ENCODE data around the gene SIM1.

SIM1 gene

DNA sequence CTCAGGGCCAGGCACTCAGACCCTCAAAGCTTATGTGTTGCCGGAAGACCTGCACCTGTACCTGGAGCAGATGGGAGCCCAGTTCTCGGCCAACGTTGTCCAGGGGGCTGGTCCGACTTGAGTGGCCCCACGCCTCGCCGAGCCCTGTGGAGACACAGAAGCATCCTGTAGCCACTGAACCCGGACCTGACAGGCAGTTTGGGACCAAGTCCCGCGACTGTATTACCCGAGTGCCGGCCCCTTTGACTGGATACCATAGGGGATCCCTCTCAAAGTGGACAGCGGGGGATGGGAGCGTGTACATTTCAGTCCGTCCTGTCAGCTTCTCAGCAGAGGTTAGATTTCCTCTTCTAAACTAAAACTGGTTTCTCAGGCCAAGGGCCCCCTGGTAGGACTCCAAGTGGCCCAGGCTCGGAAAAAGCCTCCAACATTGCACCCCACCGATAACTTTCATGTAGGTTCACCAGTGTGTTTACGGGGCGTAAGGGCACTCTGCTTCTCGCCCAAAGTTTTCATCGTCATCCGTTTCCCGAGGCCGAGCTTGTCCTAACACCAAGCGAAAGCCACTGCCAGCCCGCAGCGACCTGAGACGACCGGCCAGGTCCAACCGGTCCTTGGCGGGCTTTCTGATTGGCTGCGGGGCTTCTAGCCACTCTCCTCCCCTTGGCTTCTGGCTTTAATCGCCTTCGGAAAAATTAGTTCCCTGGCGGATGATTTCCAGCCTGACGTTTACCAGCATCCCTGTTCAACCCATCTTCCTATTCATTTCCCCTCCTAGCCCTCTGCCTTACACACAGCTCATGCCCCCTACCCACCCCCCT, 10.8 kb downstream of the SIM1 start:
- Histone ChIP-seq H3K79me2 (ENCODE audit: control insufficient read depth, insufficient read depth, low read length, poor library complexity) (no peaks in the 10 kb centered on the region), H3K4ac (ENCODE audit: low read depth, low read length) (no peak overlapping the region), H2AK5ac (ENCODE audit: low read length) (no peak overlapping the region), H2BK120ac (ENCODE audit: insufficient read depth, low read length, poor library complexity) (no peak overlapping the region), H3K4me2 (ENCODE audit: low read length) (peak overlapping the region; percentile 11), H3K27ac (ENCODE audit: low read depth, low read length) (no peak overlapping the region), H3K36me3 (ENCODE audit: control insufficient read depth in 1 of 2, insufficient read depth in 2 of 2, low read length in 2 of 2) (no peaks in the 10 kb centered on the region), H3K14ac (ENCODE audit: low read length) (no peak overlapping the region), H3K79me1 (ENCODE audit: low read length) (no peaks in the 10 kb centered on the region), H3K23ac (ENCODE audit: low read length) (no peak overlapping the region), H2BK12ac (ENCODE audit: low read length) (no peak overlapping the region), H3K18ac (ENCODE audit: low read length) (no peak overlapping the region), H3K4me3 (ENCODE audit: low read depth, low read length) (no peak overlapping the region), H3K9me3 (ENCODE audit: insufficient read depth, low read depth, low read length) (peaks cover 10% of the 10 kb centered on the region), H4K8ac (ENCODE audit: low read depth, low read length) (no peak overlapping the region), H3K4me1 (ENCODE audit: control insufficient read depth in 1 of 2, insufficient read depth in 2 of 2, low read length in 2 of 2) (peaks cover 8 to 11% of the 10 kb centered on the region in 2 experiments), H4K91ac (ENCODE audit: low read depth, low read length) (no peak overlapping the region), H2AFZ (ENCODE audit: insufficient read depth, low read length, poor library complexity) (no peak overlapping the region), H4K12ac (ENCODE audit: low read depth, low read length) (no peak overlapping the region), H3K27me3 (ENCODE audit: insufficient read depth, low read length) (peaks cover 86% of the 10 kb centered on the region), H3K9ac (ENCODE audit: low read length) (no peak overlapping the region), H2BK5ac (ENCODE audit: low read depth, low read length, poor library complexity) (no peak overlapping the region)
- peak; percentile 53 to 76 for DNase-seq
- no CpG with 5 or more reads among the region's 36 CpGs for WGBS (ENCODE audit: extremely low coverage, insufficient coverage, insufficient read length)

DNA sequence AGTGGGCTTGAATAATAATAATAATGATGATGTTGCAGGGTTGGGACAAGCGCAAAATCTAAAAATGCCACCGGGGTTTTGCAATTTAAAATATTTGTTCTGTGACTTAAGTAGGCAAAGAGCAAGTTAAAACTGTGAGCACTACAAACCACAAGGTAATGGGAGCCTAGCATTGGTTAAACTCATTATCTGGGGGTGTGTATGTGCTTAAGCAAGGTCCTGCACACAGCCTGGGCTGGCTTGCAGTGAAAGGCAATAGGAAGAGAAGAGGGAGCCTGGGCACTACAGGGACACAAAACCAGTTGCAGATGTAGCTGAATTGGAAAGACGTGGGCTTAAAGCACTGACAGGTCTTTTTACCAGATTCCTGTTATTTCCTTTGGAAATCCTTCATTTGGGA, 11.7 kb downstream of the SIM1 start:
- H2AK5ac ChIP-seq (ENCODE audit: low read length), result no peak overlapping the region
- peaks cover 86% of the 10 kb centered on the region for H3K27me3 ChIP-seq (ENCODE audit: insufficient read depth, low read length)
- peaks cover 8% of the 10 kb centered on the region for H3K9me3 ChIP-seq (ENCODE audit: insufficient read depth, low read depth, low read length)
- H3K4me3 ChIP-seq (ENCODE audit: low read depth, low read length), result no peak overlapping the region
- H3K18ac ChIP-seq (ENCODE audit: low read length), result no peak overlapping the region
- no peak overlapping the region for H4K12ac ChIP-seq (ENCODE audit: low read depth, low read length)
- no peak overlapping the region for H3K23ac ChIP-seq (ENCODE audit: low read length)
- no CpG with 5 or more reads among the region's 3 CpGs for WGBS (ENCODE audit: extremely low coverage, insufficient coverage, insufficient read length)
- H3K4me1 ChIP-seq (ENCODE audit: control insufficient read depth in 1 of 2, insufficient read depth in 2 of 2, low read length in 2 of 2), result peaks cover 4 to 12% of the 10 kb centered on the region in 2 experiments
- no peak overlapping the region for H2BK120ac ChIP-seq (ENCODE audit: insufficient read depth, low read length, poor library complexity)
- no peak overlapping the region for H3K9ac ChIP-seq (ENCODE audit: low read length)
- no peak for DNase-seq
- H4K8ac ChIP-seq (ENCODE audit: low read depth, low read length), result no peak overlapping the region
- no peaks in the 10 kb centered on the region for H3K79me2 ChIP-seq (ENCODE audit: control insufficient read depth, insufficient read depth, low read length, poor library complexity)
- no peak overlapping the region for H2BK5ac ChIP-seq (ENCODE audit: low read depth, low read length, poor library complexity)
- H3K4ac ChIP-seq (ENCODE audit: low read depth, low read length), result no peak overlapping the region
- H3K27ac ChIP-seq (ENCODE audit: low read depth, low read length), result no peak overlapping the region
- no peak overlapping the region for H3K4me2 ChIP-seq (ENCODE audit: low read length)
- H3K79me1 ChIP-seq (ENCODE audit: low read length), result no peaks in the 10 kb centered on the region
- no peak overlapping the region for H3K14ac ChIP-seq (ENCODE audit: low read length)
- no peaks in the 10 kb centered on the region for H3K36me3 ChIP-seq (ENCODE audit: control insufficient read depth in 1 of 2, insufficient read depth in 2 of 2, low read length in 2 of 2)
- H4K91ac ChIP-seq (ENCODE audit: low read depth, low read length), result no peak overlapping the region
- no peak overlapping the region for H2BK12ac ChIP-seq (ENCODE audit: low read length)
- H2AFZ ChIP-seq (ENCODE audit: insufficient read depth, low read length, poor library complexity), result no peak overlapping the region

DNA sequence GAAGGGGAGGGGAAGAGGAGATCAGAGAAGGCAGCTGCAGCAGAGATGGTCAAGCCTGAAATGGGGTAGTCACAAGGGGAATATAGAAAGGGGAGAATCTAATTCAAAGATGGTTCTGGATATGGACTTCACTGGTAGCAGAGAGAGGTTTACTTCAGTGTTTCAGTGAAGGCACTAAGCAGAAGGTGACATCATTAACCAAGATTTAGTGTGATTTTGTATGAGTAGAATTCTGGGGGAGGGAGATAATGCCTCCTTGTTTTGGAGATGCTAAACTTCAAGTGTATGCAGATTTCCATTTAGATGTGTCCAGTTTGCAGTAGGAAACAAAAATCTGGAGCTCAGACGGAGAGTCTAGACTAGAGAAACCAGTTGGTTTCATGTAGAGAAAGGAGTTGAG, 13.1 kb downstream of the SIM1 start:
- Histone ChIP-seq H2AFZ (ENCODE audit: insufficient read depth, low read length, poor library complexity) (no peak overlapping the region), H3K79me2 (ENCODE audit: control insufficient read depth, insufficient read depth, low read length, poor library complexity) (no peaks in the 10 kb centered on the region), H3K23ac (ENCODE audit: low read length) (no peak overlapping the region), H3K27ac (ENCODE audit: low read depth, low read length) (no peak overlapping the region), H3K4ac (ENCODE audit: low read depth, low read length) (no peak overlapping the region), H4K12ac (ENCODE audit: low read depth, low read length) (no peak overlapping the region), H3K4me3 (ENCODE audit: low read depth, low read length) (no peak overlapping the region), H3K18ac (ENCODE audit: low read length) (no peak overlapping the region), H3K79me1 (ENCODE audit: low read length) (no peaks in the 10 kb centered on the region), H4K91ac (ENCODE audit: low read depth, low read length) (no peak overlapping the region), H3K14ac (ENCODE audit: low read length) (no peak overlapping the region), H3K36me3 (ENCODE audit: control insufficient read depth in 1 of 2, insufficient read depth in 2 of 2, low read length in 2 of 2) (no peaks in the 10 kb centered on the region), H3K4me1 (ENCODE audit: control insufficient read depth in 1 of 2, insufficient read depth in 2 of 2, low read length in 2 of 2) (peaks cover 4 to 10% of the 10 kb centered on the region in 2 experiments), H2BK5ac (ENCODE audit: low read depth, low read length, poor library complexity) (no peak overlapping the region), H2BK120ac (ENCODE audit: insufficient read depth, low read length, poor library complexity) (no peak overlapping the region), H3K9me3 (ENCODE audit: insufficient read depth, low read depth, low read length) (peaks cover 11% of the 10 kb centered on the region), H3K4me2 (ENCODE audit: low read length) (no peak overlapping the region), H2BK12ac (ENCODE audit: low read length) (no peak overlapping the region), H4K8ac (ENCODE audit: low read depth, low read length) (no peak overlapping the region), H2AK5ac (ENCODE audit: low read length) (no peak overlapping the region), H3K9ac (ENCODE audit: low read length) (no peak overlapping the region), H3K27me3 (ENCODE audit: insufficient read depth, low read length) (peaks cover 84% of the 10 kb centered on the region)
- no CpG with 5 or more reads among the region's 1 CpG for WGBS (ENCODE audit: extremely low coverage, insufficient coverage, insufficient read length)
- DNase-seq, result no peak

DNA sequence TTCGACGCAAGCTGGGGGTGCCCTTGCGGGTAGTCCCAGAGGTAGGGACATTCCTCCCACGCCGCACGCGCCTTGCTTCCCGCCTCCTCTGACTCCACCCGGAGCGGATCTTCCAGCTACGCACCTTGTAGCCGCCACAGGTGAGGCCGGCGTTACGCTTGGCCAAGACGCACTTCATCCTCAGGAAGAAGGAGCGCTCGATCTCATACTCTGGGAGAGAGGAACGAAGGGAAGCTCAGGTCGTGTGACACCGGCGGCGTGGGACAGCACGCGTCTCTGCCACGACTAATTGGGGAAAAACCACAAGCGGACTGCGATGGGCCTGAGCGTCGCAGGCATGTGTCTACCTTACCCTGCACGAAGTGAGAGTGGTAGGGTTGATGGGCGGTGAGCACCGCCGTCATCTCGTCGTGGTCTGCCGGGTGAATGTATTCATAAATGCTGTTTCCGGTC, 15.5 kb downstream of the SIM1 start:
- Histone ChIP-seq H3K4me1 (ENCODE audit: control insufficient read depth in 1 of 2, insufficient read depth in 2 of 2, low read length in 2 of 2) (peaks cover 4 to 9% of the 10 kb centered on the region in 2 experiments), H3K23ac (ENCODE audit: low read length) (no peak overlapping the region), H3K9me3 (ENCODE audit: insufficient read depth, low read depth, low read length) (peaks cover 6% of the 10 kb centered on the region), H3K9ac (ENCODE audit: low read length) (no peak overlapping the region), H2BK12ac (ENCODE audit: low read length) (no peak overlapping the region), H4K12ac (ENCODE audit: low read depth, low read length) (no peak overlapping the region), H3K4ac (ENCODE audit: low read depth, low read length) (no peak overlapping the region), H4K91ac (ENCODE audit: low read depth, low read length) (no peak overlapping the region), H2AFZ (ENCODE audit: insufficient read depth, low read length, poor library complexity) (no peak overlapping the region), H3K27ac (ENCODE audit: low read depth, low read length) (no peak overlapping the region), H3K36me3 (ENCODE audit: control insufficient read depth in 1 of 2, insufficient read depth in 2 of 2, low read length in 2 of 2) (no peaks in the 10 kb centered on the region), H2BK5ac (ENCODE audit: low read depth, low read length, poor library complexity) (no peak overlapping the region), H4K8ac (ENCODE audit: low read depth, low read length) (no peak overlapping the region), H2BK120ac (ENCODE audit: insufficient read depth, low read length, poor library complexity) (no peak overlapping the region), H2AK5ac (ENCODE audit: low read length) (no peak overlapping the region), H3K18ac (ENCODE audit: low read length) (no peak overlapping the region), H3K79me2 (ENCODE audit: control insufficient read depth, insufficient read depth, low read length, poor library complexity) (no peaks in the 10 kb centered on the region), H3K79me1 (ENCODE audit: low read length) (no peaks in the 10 kb centered on the region), H3K27me3 (ENCODE audit: insufficient read depth, low read length) (peaks cover 67% of the 10 kb centered on the region), H3K4me3 (ENCODE audit: low read depth, low read length) (peak overlapping the region; percentile 8), H3K14ac (ENCODE audit: low read length) (no peak overlapping the region), H3K4me2 (ENCODE audit: low read length) (no peak overlapping the region)
- no CpG with 5 or more reads among the region's 38 CpGs for WGBS (ENCODE audit: extremely low coverage, insufficient coverage, insufficient read length)
- DNase-seq, result no peak
